Endothelial cell of umbilical vein (primary cell): Measurements from ENCODE around the gene KMT2C. TPM values are rescaled to one million over a fixed set of nuclear protein-coding genes. Genes with fewer than 3 reads are reported as not detected.

Experiments
- BruUV-seq: library from RNA; stranded (reverse); fragments of 400-500 nt; replicated peaks from 2 replicates; lab custom pipeline; 2021; lab: Mats Ljungman, UMichigan
- CTCF ChIA-PET: fragments of 300-600, 350-600 bp; sonication (Branson Sonifier 250); formaldehyde crosslinking; loops from one replicate; lab custom pipeline; 2021; ENCODE audit warnings: antibody characterized with exemption, inconsistent platforms; lab: Charles Lee
- POLR2A ChIA-PET: fragments of 300-600, 350-600 bp; sonication (Branson Sonifier 250); formaldehyde crosslinking; loops from one replicate; lab custom pipeline; 2021; ENCODE audit warnings: antibody characterized with exemption, inconsistent platforms; lab: Charles Lee
- DNase-seq: peaks from one replicate; pipeline ENCODE4 v3.0.0-alpha.2; 2011; ENCODE audit warnings: low read depth, low spot score
- FAIRE-seq: peaks from 2 replicates; lab custom pipeline; 2011; peaks lifted over from hg19 to GRCh38; lab: Jason Lieb, UNC
- H2AFZ ChIP-seq: 2 replicates; pipeline ENCODE4 v1.6.0; 2012; ENCODE audit warnings: low read depth, low read length, control low read depth, inconsistent platforms
- H3K27ac ChIP-seq: 2 replicates; pipeline ENCODE4 v1.5.1; 2011; ENCODE audit warnings: low read depth, mild to moderate bottlenecking, control low read depth, low read length, moderate library complexity; ENCODE audit not compliant: insufficient read depth
- H3K27me3 ChIP-seq, 2 experiments: 2 replicates each; pipeline versions ENCODE4 v1.6.0 to v1.6.1; 2011; ENCODE audit warnings: low read length in 2 of 2, mixed read lengths in 1 of 2; ENCODE audit not compliant: control insufficient read depth in 2 of 2, insufficient read depth in 2 of 2
- H3K36me3 ChIP-seq, 2 experiments: 2 replicates in 1 of 2; 3 replicates in 1 of 2; pipeline ENCODE4 v1.5.1; 2011; ENCODE audit warnings: low read length in 2 of 2, mild to moderate bottlenecking in 1 of 2, moderate library complexity in 1 of 2; ENCODE audit not compliant: control insufficient read depth in 2 of 2, insufficient read depth in 2 of 2; ENCODE audit errors: extremely low read depth in 1 of 2
- H3K4me1 ChIP-seq: 3 replicates; pipeline ENCODE4 v1.5.1; 2011; ENCODE audit warnings: mild to moderate bottlenecking, low read length; ENCODE audit not compliant: control insufficient read depth, insufficient read depth; ENCODE audit errors: extremely low read depth
- H3K4me2 ChIP-seq: 2 replicates; pipeline ENCODE4 v1.6.1; 2011; ENCODE audit warnings: low read length, control low read depth, mixed read lengths; ENCODE audit not compliant: insufficient read depth
- H3K4me3 ChIP-seq, 3 experiments: fragments of 200-600 bp in 1 of 3; sonication (generic), shearing (Covaris generic) in 1 of 3; replicated peaks in 1 of 3; 2 replicates each; pipeline ENCODE4 v1.5.1; 2011 to 2016; ENCODE audit warnings: control low read depth in 3 of 3, low read length in 3 of 3, mild to moderate bottlenecking in 2 of 3, inconsistent platforms in 1 of 3, low read depth in 1 of 3, moderate library complexity in 1 of 3; ENCODE audit not compliant: insufficient read depth in 1 of 3
- H3K79me2 ChIP-seq: 2 replicates; pipeline ENCODE4 v1.6.0; 2012; ENCODE audit warnings: low read length, inconsistent platforms; ENCODE audit not compliant: control insufficient read depth, insufficient read depth
- H3K9ac ChIP-seq: replicated peaks from 2 replicates; pipeline ENCODE3; 2011; ENCODE audit warnings: low read length, control low read depth; ENCODE audit not compliant: insufficient read depth; ENCODE audit errors: extremely low read depth
- H3K9me1 ChIP-seq: replicated peaks from 3 replicates; pipeline ENCODE4 v1.6.0; 2011; ENCODE audit warnings: mild to moderate bottlenecking, low read length; ENCODE audit not compliant: control insufficient read depth, insufficient read depth; ENCODE audit errors: extremely low read depth
- H3K9me3 ChIP-seq: replicated peaks from 2 replicates; pipeline ENCODE4 v1.5.1; 2012; ENCODE audit warnings: low read length, inconsistent platforms; ENCODE audit not compliant: control insufficient read depth, insufficient read depth
- H4K20me1 ChIP-seq: replicated peaks from 2 replicates; pipeline ENCODE3; 2011; ENCODE audit warnings: mild to moderate bottlenecking, low read length; ENCODE audit not compliant: control insufficient read depth, insufficient read depth; ENCODE audit errors: extremely low read depth
- EZH2 ChIP-seq: IDR thresholded peaks from 2 replicates; pipeline ENCODE4 v1.6.1; 2012; ENCODE audit warnings: borderline replicate concordance, low read depth, mild to moderate bottlenecking, moderate library complexity, low read length, inconsistent platforms; ENCODE audit not compliant: severe bottlenecking
- FOS ChIP-seq: IDR thresholded peaks from 2 replicates; pipeline ENCODE4 v1.6.1; 2011; ENCODE audit warnings: mild to moderate bottlenecking, low read length, moderate library complexity, borderline replicate concordance; ENCODE audit not compliant: insufficient read depth
- GATA2 ChIP-seq: IDR thresholded peaks from 2 replicates; pipeline ENCODE4 v1.7.0; 2011; ENCODE audit warnings: low read depth, mild to moderate bottlenecking, moderate library complexity, mixed read lengths, low read length; ENCODE audit not compliant: insufficient read length, insufficient read depth
- JUN ChIP-seq: IDR thresholded peaks from 2 replicates; pipeline ENCODE4 v1.6.1; 2011; ENCODE audit warnings: borderline replicate concordance, low read depth; ENCODE audit not compliant: insufficient read length, insufficient read depth
- MAX ChIP-seq: IDR thresholded peaks from 2 replicates; pipeline ENCODE4 v1.6.1; 2011; ENCODE audit not compliant: insufficient read depth, insufficient read length
- MYC ChIP-seq: IDR thresholded peaks from one replicate; pipeline ENCODE4 v1.6.1; 2011; ENCODE audit warnings: mild to moderate bottlenecking, low read depth, low read length
- POLR2A ChIP-seq: IDR thresholded peaks from 2 replicates; pipeline ENCODE4 v1.6.1; 2012; ENCODE audit warnings: low read depth, mild to moderate bottlenecking, control low read depth, low read length
- POLR2AphosphoS5 ChIP-seq: IDR thresholded peaks from 2 replicates; pipeline ENCODE4 v1.6.1; 2012; ENCODE audit warnings: low read depth, mild to moderate bottlenecking, control low read depth, low read length, moderate library complexity; ENCODE audit not compliant: insufficient read depth
- dilution Hi-C: fragments of 300-500 bp; cut with MboI; formaldehyde crosslinking; loops from one replicate; pipeline ENCODE4 v1.15.0; 2019; ENCODE audit warnings: low sequenced_read_pairs; ENCODE audit not compliant: extremely low pct_ligation_motif_present
- intact Hi-C: fragments of 100-400 bp; cut with micrococcal nuclease; formaldehyde crosslinking; loops from one replicate; pipeline ENCODE4 v1.10.0; 2022
- polyA plus RNA-seq, 4 experiments: library from polyadenylated mRNA; depleted of rRNA in 3 of 4; stranded (reverse) in 3 of 4; unstranded in 1 of 4; fragments of >200 nt; gene quantifications; 2 replicates each; pipeline versions ENCODE4 v1.2.1 to v1.2.3, GENCODE V29; 2011 to 2012; ENCODE audit warnings: missing spikeins in 1 of 4
- total RNA-seq: library from RNA; stranded (reverse); gene quantifications from 2 replicates; pipeline ENCODE4 v1.2.3, GENCODE V29; 2021
- TF ChIP-seq, protein P1 (sequence below), 2 donors: IDR thresholded peaks; 1 replicate in 1 of 2; 2 replicates in 1 of 2; pipeline ENCODE4 v1.5.1; 2011; ENCODE audit warnings: low read length in 2 of 2, mild to moderate bottlenecking in 2 of 2, moderate library complexity in 2 of 2, control low read depth in 1 of 2, inconsistent platforms in 1 of 2, low read depth in 1 of 2; ENCODE audit not compliant: insufficient read depth in 1 of 2; ENCODE audit errors: extremely low read depth in 1 of 2

Gene KMT2C
- total and polyA plus RNA-seq, 2 donors (not counting 3 experiments of a cell fraction or from before 2014, with no cell fraction given) = 8.0 to 53.7 TPM

DNA sequence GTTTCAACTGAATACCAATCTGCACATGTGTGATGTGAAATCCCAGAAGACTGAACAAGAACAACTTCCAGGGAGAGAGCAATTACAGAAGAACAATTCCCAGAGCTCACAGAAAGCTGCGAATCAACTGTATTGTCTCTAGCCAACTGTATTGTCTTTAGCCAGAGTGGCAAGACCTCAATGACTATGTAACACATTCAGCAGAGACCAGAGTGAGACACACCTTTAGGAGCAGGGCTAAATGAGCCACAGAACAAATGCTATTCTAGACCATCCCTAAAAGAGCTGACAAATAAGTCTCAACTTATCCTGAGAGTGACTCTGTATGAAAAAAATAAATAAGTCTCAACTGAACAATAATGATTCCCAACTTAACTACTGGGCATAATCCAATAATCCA is 72.0 kb downstream of the KMT2C start:
- TF ChIP-seq MYC (no peak), FOS (no peak), EZH2 (no peak), MAX (no peak), GATA2 (no peak), POLR2AphosphoS5 (no peak), JUN (no peak), POLR2A (no peak)
- TF ChIP-seq, protein P1, sequence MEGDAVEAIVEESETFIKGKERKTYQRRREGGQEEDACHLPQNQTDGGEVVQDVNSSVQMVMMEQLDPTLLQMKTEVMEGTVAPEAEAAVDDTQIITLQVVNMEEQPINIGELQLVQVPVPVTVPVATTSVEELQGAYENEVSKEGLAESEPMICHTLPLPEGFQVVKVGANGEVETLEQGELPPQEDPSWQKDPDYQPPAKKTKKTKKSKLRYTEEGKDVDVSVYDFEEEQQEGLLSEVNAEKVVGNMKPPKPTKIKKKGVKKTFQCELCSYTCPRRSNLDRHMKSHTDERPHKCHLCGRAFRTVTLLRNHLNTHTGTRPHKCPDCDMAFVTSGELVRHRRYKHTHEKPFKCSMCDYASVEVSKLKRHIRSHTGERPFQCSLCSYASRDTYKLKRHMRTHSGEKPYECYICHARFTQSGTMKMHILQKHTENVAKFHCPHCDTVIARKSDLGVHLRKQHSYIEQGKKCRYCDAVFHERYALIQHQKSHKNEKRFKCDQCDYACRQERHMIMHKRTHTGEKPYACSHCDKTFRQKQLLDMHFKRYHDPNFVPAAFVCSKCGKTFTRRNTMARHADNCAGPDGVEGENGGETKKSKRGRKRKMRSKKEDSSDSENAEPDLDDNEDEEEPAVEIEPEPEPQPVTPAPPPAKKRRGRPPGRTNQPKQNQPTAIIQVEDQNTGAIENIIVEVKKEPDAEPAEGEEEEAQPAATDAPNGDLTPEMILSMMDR (IDR thresholded peaks at IDR 0.05; ENCODE audit: extremely low read depth in 1 of 2, insufficient read depth in 1 of 2, low read depth in 1 of 2, low read length in 2 of 2) = no peak
- Histone ChIP-seq H3K27me3 (no peaks in the 10 kb centered on the region), H3K9ac (no peak overlapping the region), H3K27ac (no peak overlapping the region), H4K20me1 (peaks cover 15% of the 10 kb centered on the region), H3K79me2 (peaks cover 80% of the 10 kb centered on the region), H3K36me3 (no peaks in the 10 kb centered on the region), H3K9me1 (no peaks in the 10 kb centered on the region), H3K4me1 (peaks cover 2% of the 10 kb centered on the region), H3K9me3 (no peaks in the 10 kb centered on the region), H2AFZ (no peak overlapping the region), H3K4me2 (no peak overlapping the region), H3K4me3 (no peak overlapping the region)
- POLR2A ChIA-PET = no interaction called here
- CTCF ChIA-PET = no interaction called here
- intact Hi-C loops = no loop called here
- FAIRE-seq (no peak), DNase-seq (no peak)
- dilution Hi-C loops = no loop called here
- no TSS peak for BruUV-seq
